GM18517 (cell line): ENCODE results near the gene SOX8.

ENCODE experiments used
- ATAC-seq: cut with Tn5 transposase; IDR thresholded peaks from one replicate; pipeline ENCODE4 v1.9.1; 2021; ENCODE audit warnings: mild to moderate bottlenecking, moderate library complexity; ENCODE audit not compliant: unreplicated experiment

SOX8 gene

DNA sequence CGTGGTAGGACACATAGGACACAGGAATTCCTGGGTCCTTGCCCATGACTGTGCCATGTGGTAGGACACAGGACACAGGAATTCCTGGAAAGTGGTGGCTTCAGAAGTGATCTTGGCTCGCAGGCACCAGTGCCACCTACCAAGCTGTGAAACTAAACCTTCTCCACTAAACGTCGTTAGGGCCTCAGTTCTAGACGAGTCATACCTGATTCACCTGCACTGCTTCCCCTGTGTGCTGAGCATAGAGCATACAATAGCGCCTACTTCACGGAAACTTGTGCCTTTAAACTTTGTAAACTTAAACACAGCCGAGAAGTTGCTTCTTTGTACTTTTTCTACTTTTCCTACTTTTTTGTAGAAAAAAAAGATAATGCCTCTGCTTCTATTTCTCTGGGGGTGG is 4.8 kb downstream of the SOX8 start:
- ATAC-seq = no peak

DNA sequence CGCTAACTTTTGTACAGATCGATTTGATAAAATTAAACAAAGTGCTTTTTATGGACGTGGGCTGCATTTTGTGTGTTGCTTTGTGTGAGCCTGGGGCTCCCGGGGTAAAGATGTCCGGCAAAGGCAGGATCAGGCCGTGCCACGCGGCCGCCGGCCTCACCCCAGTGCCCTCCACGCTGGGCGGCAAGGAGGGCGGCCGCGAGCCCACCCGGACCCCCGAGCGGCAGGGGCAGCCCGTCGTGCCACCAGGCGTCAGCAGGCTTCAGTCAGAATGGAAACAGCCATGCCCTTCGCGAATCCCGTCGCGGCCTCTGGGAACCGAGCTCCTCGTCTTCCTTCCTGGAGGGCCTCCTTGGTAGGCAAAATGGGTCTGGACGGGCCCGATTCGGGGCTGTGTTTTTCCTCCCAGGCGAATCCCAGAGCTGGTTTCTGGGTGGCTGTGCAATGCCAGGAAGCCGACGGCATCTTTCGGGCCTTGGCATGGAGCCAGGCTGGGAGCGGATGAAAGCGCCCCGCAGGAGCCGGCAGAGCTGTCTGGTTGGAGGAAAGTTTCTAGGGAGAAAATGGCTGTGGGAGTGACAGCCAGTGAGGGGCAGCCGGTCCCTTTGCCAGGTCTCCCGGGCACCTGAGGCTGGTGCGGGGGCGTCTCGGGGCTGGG is 5.5 kb downstream of the SOX8 start:
- no peak for ATAC-seq

DNA sequence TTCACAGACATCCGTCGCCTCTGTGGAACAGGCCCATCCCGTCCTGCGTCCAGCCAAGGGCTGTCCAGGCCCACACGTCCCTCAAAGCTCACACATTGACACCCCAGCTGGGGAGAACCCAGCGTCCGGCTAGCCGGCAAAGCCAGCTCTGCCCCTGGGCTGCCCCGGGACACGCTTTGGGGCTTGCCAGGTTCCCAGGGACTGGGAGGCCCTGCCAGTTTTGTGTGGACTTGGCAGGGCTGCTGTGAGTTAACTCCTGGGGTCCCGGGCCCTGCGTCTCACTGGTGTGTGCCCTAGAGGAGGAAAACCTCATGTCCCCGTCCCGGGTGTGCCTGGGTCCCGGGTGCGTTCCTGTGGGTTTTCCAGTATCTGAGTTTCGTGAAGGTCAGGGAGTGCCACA is 6.3 kb downstream of the SOX8 start:
- ATAC-seq = no peak

DNA sequence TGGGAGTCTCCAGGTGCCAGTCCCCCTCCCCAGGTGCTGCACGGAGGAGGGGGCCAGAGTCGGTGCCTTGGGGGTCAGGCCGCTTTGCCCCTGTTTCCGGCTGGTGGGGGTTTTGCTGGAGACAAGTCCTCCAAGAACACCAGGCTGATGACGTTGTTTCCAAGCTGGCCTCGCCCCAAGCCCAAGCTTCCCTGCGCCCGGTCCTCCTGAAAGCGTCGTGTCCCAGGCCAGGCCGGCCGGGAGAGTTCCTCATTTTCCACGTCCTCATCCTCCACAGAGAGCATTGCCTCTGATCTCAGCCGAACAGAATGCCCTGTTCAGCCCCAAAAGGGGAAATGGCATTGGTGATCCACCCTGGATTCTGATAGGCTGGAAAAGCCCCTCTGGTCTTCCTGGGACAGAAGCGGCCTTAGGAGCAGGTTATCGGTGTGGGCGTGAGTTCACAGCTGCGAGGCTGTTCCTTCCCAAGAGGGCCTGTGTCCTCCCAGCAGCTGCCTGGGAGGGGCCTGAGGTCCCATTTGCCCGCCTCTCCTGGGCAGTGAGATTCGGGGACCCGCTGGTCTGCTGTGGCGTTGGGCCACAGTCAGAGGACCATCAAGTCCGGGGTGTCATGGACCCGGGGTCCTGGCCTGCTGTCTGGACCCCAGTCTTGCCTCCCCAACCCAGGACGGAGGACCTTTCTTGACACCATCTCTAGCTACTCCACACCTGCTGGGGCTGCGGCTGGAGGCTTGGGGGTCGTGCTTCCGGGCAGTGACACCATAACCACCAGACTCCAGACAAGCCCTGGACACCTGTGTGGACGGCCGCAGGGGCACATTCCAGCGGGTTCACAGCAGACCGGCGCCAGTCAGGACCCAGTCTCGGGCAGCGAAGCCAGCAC is 7.1 kb downstream of the SOX8 start:
- no peak for ATAC-seq

DNA sequence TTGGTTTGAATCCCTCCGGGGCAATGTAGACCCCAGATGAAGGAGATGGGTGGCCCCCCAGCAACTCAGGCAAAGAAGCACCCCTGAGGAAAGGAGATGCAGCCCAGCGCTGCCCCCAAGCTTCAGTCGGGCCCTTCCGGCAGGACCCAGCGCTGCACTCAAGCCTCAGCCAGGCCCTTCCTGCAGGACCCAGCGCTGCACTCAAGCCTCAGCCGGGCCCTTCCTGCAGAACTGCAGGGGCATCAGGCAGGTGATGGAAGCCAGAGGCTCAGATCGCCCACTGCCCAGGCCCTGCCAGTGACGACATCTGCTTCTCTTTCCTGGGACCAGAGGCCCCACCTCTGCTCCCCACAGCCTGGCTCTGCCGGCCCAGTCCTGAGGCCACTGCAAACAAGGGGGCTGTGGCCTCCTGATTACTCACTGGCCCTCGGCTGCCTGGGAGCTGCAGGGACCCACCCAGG is 7.8 kb downstream of the SOX8 start:
- no peak for ATAC-seq

DNA sequence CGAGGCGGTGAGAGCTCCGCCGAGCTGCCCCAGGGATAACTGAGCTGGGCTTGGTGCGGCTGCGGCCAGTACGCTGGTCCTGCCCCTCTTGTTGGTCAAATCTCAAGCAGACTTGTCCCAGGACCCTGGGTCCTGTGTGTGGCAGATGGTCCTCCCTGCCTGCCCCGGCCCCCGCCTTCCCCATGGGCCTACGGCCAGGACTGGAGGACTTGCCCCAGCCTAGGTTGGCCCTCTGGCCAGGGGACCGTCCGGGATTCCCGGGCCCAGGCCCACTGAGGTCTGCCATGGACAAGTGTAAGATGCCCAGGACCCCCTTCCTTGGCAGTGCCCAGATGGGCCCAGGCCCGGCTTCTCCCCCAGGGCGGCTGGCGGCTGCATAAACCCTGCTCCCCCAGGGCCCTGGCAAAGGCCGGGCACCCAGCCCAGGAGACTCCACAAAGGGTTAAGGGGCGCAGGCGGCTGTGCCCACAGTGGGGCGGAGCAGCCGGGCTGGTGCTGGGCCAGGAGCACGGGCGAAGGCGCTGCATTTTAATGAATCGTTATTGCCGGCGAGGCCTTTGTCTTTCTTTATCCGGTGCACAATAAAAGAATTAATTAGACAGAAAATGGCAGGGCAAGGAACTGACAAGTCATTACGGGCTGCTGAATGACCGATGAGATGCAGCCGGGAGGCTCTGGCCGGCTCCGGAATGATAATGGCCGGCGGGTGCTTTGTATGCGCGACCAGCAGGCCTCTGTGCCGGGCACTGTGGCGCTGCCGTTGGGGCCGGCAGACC is 9.1 kb downstream of the SOX8 start:
- ATAC-seq = no peak

DNA sequence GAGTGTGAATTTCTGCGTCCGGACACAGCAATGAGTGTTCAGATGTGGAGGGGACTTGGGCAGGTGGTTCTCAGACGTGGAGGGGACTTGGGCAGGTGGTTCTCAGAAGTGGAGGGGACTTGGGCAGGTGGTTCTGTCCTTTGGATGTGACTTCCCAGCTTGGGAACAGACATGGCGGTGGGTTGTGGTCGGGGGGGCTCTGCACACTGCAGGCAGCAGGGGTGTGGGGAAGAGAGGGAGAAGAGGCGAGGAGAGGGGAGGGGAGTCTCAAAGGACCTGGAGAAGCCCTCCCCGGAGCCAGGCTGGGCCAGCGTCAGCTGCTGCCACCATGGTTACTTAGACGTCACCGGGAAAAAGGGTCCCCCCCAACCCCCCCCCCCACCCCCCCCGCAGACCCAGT is 9.8 kb downstream of the SOX8 start:
- no peak for ATAC-seq

DNA sequence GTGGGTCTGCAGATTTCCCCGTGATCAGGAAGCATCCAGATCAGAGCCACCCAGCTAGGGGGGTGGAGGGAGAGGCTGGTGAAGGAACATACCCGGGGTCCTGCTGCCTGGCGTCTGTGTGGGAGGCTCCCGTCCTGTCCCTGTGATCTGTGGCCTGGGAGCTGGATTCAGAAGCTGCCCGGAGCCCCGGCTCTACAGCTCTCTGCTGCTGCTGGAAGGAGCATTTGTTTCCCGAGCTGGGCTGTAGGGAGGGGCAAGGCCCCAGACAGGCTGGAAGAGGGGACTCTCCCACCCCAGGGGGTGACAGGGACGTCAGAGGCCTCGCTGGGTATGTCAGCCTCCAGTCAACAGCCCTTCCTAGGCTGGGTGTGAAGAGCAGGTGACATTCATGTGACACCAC is 10.2 kb downstream of the SOX8 start:
- ATAC-seq = no peak

DNA sequence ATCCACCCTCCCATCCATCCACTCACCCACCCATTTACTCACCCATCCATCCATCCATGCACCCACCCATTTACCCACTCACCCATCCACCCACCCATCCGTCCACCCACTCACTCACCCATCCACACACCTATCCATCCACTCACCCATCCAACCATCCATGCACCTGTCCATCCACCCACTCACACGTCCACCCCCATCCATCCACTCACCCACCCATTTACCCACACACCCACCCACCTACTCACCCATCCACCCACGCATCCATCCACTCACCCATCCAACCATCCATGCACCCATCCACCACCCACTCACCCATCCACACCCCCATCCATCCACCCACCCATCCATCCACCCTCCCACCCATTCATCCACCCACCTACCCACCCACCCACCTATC is 12.2 kb downstream of the SOX8 start:
- ATAC-seq = no peak

DNA sequence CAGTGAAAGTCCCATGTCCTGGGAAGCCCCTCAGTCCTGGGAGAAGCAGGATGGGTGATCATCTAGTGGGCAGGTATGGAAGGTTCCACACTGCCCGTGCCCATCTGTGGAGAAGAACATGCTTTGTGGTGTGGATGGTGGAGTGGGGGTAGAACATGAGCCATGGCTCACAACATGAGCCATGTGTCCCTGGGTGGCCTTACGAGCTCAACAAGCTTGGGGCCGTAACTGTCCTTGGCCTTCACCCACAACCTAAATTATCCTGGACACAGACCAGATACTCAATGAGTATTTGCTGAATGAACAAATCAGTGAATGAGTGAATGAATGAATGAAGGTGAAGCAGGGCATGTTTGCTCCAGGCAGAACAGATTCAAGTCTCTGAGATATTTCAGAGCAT is 13.5 kb downstream of the SOX8 start:
- ATAC-seq = no peak

DNA sequence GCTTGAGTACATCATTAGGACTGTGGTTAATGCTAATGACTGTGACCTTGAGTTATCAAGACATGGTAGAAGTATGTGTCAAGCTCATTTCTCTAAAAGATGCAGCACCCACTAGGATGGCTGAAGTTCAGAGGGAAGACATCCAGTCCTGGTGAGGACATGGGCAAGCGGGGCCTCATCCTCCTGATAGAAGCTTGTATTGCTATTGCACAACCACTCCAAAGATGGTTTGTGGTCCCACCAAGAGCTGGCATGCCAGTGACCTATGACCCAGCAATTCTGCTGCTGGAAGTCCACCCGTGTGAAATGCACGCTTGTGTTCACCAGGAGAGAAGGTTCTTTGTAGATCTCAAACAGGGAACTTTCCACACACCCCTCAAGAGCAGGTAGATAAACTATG is 14.2 kb downstream of the SOX8 start:
- ATAC-seq = no peak

DNA sequence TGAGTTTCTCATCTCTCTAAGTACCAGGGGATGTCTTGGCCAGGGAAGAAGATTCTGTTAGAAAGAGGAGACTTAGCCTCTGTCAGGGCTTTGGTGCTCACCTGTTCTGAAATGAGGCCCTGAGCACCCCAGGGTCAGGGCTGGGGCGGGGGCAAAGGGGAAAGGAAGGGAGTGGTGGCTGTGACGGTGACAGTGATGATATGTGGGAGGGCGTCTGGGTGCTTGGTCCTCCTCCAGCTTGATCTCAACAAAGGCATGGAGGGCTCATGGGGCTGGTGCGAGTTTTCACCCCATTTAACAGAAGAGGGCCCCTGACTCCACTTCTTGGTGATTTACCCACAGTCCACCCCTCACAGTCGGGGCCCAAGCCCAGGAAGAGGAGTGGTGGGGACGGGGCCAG is 15.1 kb downstream of the SOX8 start:
- ATAC-seq = no peak

DNA sequence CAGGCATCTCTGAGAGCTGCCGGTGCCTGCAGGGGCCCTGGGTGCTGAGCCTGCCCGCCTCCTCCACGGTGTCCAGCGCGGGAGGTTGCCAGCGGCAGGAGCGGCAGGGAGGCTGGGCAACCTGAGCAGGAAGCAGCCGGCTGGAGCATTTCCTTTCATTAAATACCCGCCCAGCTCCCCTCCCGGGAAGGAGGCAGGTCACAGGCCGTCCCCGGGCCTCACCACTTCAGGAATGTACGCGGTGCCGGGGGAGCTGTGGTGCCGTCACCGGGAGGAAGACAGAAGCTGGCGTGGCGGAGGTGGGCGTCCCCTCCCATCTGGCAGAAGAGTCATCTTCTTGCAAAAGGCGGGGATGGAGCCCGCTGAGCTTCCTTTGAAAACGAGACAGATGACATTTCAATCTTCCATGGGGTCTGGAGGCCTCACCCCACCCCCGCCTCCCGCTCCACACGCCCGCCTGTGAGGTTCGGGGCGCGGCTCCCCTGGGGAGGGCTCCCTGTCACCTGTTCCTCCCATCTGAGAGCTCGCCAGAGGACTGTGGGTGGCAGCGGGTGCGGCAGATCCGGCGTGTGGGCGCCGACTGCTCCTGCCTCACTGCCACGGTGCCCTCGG is 16.0 kb downstream of the SOX8 start:
- no peak for ATAC-seq

DNA sequence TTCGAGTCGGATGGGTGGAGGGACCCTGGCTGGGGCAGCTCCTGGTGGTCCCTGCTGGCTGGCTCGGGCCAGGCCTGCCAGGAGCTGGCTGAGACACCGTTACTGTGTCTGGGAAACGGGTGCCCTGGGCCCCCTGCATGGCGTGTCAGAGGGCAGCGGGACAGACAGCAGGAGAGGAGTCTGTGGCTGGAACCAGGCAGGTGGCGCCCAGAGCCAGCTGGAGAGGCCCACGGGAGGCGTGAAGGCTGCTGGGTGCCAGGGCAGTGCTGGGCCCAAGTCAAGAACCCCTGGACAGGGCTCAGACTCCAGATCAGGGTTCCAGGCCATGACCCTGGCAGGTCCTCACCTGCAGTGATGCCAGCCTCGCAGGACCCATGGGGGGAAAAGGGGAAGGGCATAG is 16.6 kb downstream of the SOX8 start:
- no peak for ATAC-seq

DNA sequence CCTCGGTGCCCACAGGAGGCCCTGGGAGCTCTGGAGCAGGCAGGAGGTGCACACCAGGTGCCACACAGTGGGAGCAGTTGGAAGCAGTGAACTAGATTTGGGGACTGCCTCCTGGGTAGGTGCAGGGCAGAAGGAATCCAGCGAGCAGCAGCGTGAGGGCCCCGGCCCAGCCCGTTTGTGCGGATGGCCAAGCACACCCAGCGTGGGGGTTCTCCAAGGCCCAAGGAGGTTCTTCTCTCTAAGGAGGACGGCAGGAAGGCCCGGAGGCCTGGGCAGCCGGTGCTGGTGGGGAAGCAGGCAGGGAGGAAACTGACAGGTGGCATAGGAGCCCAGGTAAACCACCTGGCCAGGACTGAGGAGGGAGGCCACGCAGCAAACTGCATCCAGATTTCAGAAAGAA is 17.0 kb downstream of the SOX8 start:
- ATAC-seq = no peak

DNA sequence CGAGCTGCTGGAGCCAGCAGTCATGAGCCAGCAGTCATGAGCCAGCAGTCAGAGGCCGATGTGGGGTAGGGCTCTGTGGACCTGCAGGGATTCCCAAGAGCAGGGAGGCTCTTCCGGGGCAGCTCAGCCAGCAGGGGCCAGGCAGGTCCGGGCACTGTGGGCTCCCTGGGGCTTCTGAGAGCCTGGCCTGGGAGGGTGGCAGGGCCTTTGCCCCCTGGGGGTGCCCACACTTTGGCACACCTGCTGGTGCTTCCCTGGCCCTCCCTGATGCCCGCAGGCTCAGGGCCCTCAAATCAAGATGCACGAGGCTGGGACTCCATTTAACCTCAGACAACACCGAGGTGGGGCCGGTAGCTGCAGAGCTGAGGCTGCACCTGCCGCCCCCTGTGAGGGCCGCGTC is 18.1 kb downstream of the SOX8 start:
- no peak for ATAC-seq

DNA sequence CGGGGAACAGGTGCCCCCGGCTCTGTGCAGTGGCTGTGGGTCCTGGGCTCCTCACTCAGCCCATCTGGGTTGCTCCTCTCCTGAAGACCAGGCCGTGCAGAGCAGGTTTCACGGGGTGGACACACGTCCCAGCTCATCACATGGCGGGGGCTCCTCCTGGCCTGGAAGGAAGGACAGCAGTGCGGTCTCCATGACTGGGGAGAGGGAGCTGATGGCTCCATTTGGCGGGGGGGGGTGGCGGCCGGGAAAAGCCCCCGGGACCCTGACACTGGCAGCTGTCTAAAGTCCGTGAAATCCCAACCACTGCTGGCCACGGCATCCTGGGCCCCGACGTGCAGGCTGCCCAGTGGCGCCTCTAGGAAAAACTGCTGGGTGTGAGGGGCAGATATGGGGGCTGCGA is 19.0 kb downstream of the SOX8 start:
- ATAC-seq = no peak

DNA sequence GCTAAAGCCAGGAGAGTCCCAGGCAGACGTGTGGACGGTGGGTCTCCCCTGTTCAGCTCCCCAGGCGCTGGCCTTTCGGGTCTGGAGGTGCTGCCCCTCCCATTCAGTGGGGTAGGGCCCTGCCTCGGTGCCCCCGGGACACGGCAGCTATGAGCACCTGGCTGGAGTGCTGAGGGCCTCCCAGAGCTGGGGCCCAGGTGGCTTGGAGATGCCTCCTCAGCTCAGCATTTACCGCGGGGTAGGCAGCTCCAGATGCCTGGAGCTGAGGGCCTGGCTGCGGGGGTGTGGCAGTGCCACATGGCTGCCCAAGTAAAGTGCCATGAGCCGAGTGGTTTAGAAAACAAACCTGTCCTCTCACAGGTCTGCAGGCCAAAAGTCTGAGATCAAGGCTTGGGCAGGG is 19.5 kb downstream of the SOX8 start:
- no peak for ATAC-seq

DNA sequence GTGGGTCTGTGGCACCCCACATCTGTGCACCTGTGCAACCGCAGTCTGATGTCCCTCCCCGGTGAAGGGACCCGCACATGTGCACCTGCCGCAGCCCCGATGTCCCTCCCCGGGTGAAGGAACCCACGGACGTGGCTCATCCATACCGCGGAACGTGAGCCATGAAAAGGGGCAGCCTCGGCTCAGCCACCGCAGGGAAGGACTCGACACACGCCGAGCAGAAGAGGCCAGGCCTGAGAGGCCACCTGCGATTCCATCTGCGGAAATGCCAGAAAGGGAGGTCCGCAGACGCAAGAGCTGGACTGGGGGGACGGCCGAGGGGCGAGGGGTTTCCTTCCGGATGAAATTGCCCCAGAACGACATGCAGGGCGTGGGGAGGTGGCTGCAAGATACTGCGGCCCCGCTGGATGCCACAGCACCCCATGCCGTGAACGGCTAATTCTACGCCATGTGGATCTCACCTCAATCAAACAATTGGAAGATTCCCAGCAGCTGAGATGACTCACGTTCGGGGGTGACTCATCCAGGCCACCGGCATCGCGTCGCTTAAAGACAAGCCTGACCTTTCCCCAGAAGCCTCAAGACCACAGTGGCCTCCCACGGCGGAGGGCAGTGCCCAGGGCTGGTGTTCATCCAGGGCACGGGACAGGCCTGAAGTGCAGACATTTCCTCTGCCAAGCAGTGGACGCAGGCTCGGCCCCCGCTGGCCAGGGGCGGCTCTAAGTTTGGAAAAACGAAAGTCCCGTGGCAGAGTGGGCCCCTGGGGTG is 21.0 kb downstream of the SOX8 start:
- ATAC-seq = no peak
